Cardiac fibroblast (primary cell): ENCODE data around the gene OR7A10.

Experiments used
- DNase-seq, 2 donors: peaks; one replicate each; pipeline versions ENCODE4 v3.0.0 to v3.0.0-alpha.2; 2010; ENCODE audit warnings: low read depth in 2 of 2
- H3K4me3 ChIP-seq, 2 donors: replicated peaks in 1 of 2; 1 replicate in 1 of 2; 2 replicates in 1 of 2; pipeline ENCODE4 v1.5.1; 2011; ENCODE audit warnings: low read depth in 2 of 2, low read length in 2 of 2, mild to moderate bottlenecking in 2 of 2, moderate library complexity in 1 of 2
- TF ChIP-seq, protein P1 (sequence below): IDR thresholded peaks from one replicate; pipeline ENCODE4 v1.5.1; 2011; ENCODE audit warnings: low read depth, mild to moderate bottlenecking, low read length, inconsistent platforms

OR7A10 gene

DNA sequence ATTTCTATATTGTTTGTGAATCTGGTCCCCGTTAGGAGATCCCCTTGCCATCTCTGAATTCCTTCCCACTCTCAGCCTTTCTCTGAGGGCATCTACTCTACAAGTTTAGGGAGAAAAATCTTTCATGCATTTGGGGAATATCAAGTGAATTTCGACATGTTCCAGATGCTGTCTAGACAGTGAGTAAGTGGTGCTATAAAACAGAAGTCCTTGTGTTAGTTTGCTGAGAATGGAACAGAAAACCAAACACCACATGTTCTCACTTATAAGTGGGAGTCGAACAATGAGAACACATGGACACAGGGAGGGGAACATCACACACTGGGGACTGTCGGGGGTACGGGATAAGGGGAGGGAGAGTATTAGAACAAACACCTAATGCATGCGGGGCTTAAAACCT is 5.1 kb downstream of the OR7A10 start:
- no peak overlapping the region for H3K4me3 ChIP-seq
- DNase-seq, result peak in 1 of 2 donors; percentile 4
- TF ChIP-seq, protein P1, sequence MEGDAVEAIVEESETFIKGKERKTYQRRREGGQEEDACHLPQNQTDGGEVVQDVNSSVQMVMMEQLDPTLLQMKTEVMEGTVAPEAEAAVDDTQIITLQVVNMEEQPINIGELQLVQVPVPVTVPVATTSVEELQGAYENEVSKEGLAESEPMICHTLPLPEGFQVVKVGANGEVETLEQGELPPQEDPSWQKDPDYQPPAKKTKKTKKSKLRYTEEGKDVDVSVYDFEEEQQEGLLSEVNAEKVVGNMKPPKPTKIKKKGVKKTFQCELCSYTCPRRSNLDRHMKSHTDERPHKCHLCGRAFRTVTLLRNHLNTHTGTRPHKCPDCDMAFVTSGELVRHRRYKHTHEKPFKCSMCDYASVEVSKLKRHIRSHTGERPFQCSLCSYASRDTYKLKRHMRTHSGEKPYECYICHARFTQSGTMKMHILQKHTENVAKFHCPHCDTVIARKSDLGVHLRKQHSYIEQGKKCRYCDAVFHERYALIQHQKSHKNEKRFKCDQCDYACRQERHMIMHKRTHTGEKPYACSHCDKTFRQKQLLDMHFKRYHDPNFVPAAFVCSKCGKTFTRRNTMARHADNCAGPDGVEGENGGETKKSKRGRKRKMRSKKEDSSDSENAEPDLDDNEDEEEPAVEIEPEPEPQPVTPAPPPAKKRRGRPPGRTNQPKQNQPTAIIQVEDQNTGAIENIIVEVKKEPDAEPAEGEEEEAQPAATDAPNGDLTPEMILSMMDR, result no peak

DNA sequence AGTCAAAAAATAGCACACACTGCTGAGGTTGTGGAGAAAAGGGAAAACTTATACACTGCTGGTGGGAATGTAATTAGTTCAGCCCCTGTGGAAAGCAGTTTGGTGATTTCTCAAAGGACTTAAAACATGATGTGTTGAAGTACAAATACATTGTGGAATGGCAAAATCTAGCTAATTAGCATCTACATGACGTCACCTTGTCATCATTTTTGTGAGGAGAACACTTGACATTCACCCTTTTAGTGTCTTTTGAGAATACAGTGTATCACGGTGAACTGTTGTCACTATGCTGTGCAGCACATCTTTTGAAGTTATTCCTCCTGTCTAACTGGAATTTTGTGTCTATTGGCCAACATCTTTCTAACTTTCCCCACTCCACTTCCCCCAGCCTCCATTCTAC is 5.6 kb downstream of the OR7A10 start:
- no peak overlapping the region for H3K4me3 ChIP-seq
- TF ChIP-seq, protein P1, result no peak
- DNase-seq, result no peak

DNA sequence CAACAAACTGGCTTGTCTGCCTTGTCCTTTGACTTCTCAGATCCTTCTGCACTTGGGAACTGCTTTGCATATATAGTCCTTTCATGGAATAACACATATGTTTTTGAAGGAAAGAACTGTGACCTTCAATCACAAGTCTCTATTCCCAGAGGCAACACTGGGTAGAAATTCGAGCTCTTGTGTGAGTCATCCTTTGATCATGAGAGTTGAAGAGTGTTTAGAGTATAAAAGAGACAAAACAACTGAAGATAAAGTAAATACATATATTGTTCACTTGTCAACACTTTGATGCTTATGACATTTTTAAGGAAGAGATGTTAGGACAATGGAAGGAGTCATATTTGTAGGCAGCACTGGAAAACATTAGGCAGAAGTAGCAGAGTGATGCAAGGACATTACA is 8.5 kb downstream of the OR7A10 start:
- no peak overlapping the region for H3K4me3 ChIP-seq
- TF ChIP-seq, protein P1, result no peak
- peak in 1 of 2 donors; percentile 2 for DNase-seq

DNA sequence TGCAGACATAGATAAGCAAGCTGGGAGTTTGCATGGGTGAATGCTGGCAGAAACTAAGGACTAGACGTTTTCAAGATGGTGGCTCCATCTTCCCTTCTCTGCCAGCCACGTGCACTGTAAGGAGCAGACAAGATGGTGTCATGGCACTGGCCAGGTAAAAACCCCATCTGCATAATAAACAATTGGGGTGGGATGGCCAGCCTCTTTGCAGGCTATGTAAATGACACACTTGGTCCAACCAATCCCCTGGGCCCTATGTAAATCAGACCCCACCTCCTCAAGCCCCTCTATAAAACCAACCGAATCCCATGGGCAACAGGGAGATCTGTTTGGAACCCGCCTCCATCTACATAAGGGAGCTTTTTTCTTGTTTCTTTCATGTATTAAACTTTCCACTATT is 11.3 kb downstream of the OR7A10 start:
- no peak overlapping the region for H3K4me3 ChIP-seq
- DNase-seq, result no peak
- TF ChIP-seq, protein P1, result no peak

DNA sequence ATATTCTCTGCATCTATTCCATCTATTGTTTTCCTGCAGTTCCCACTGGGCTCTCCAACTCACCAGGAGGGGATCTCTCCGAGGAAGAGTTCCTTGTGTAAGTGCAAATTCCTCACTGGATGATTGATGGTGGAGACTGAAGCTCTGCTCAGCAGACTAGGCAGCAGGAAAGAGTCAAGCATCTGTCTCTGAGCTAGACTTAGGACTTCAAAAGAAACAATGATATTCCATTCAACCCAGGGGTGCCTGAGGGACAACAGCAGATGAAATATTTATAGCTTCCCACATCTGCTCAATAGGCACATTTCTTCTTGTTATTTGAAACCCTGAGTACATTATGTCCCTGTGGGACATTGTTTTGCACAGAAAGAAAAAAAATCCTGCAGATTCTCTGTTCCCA is 13.7 kb downstream of the OR7A10 start, which contains the start of the genes OR7A5 and OR7C1:
TSS of gene OR7A5 (minus strand) at position 175 of the 400 bp plus-strand sequence. CDS start 6,944 bp downstream, outside the sequence.
TSS of gene OR7C1 (minus strand) at position 175 of the 400 bp plus-strand sequence. CDS start 35,049 bp downstream, outside the sequence.
- peak in 1 of 2 donors; percentile 39 for DNase-seq
- TF ChIP-seq, protein P1, result no peak
- no peak within 1 kb of the TSS for H3K4me3 ChIP-seq

DNA sequence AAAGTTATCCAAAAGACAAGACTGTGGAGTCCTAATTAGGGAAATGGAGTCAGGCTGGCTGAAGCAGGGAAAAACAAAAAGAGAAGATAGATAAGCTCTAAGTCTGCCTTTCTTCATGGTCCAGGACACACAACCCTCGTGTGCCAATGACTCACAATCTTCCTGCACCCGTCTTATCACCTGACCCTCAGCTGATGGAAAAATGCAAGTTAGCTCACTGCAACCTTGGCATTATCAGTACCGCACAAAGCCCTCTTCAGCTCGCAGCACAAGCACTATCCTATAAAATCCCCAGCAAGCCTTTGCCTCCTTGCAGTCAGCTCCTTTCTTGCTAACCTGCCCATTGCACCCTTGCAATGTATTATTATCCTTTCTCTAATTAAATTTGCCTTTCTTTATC is 18.0 kb downstream of the OR7A10 start:
- H3K4me3 ChIP-seq, result no peak overlapping the region
- TF ChIP-seq, protein P1, result no peak
- no peak for DNase-seq

DNA sequence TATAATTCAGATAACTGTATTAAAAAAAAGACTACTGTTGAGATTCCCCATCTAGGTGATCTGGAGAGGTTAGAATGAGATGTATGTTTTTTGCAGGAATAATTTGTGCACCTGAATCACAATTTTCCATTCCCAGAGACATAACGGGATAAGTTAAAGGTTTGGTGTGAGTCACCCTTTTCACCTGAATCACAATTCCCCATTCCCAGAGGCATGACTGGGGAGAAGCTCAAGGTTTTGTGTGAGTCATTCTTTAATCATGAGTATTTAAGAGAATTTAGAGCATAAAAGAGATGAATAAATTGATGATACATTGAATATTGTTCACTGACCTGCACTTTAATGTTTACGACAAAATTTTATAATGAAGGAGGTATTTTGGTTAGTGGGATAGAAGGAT is 22.7 kb downstream of the OR7A10 start:
- TF ChIP-seq, protein P1, result no peak
- H3K4me3 ChIP-seq, result no peak overlapping the region
- no peak for DNase-seq
